ENCODE data around the gene CCDC150.

DNA sequence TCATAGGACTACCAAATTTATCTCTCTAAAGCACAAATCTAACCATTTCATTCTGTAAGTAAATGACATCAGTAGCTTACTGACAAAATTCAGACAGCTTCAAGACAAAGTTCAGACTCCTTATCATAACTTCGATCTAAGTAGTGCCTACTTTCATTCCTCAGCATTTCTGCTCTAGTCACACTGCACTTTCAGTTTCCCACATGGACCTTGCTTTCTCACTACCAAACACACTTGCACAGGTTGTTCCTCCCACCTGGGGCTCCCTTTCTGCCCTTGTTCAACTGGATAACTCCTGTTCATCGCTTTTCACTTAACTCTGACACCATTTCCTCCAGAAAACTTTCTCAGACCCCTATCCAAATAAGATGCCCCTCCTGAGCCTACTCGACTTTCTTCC lies 22.1 kb upstream of the CCDC150 start:
- TF ChIP-seq POLR2A (IDR thresholded peaks at IDR 0.05; ENCODE audit: low read depth, low read length) = no peak
- TF ChIP-seq TAF1 (IDR thresholded peaks at IDR 0.05; ENCODE audit: low read depth, low read length) = no peak
- TF ChIP-seq POLR2AphosphoS5 (IDR thresholded peaks at IDR 0.05; ENCODE audit: low read depth, low read length) = no peak
- no peak for TF ChIP-seq POU2F2 (IDR thresholded peaks at IDR 0.05; ENCODE audit: low read depth, low read length)
- TF ChIP-seq PAX5 (IDR thresholded peaks at IDR 0.05; ENCODE audit: insufficient read depth, low read length, severe bottlenecking) = no peak
